ENCODE measurements around the gene CLDN24. TPM values are rescaled to one million over a fixed set of nuclear protein-coding genes. Genes with fewer than 3 reads are reported as not detected.

The CLDN24 gene
- total RNA-seq, 1 donor from 2014 or later, result not detected

DNA sequence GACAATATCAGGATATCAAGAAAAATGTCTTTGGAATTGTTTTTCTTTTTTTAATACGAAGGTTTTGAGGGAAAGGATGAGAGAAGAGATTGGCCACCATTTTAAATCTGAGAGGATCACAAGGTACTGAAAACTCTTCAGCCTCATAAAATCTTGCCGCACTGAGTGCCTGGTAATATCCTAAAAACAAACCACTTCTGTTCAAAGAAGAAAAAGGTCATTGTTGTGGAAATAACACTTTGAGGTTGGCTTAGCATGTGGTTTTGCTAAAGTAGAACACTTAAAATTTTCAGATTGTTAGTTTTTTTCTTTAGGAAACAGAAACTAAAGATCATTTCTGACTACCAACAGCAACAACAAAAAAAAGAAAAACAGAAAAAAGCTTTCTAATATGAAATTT is 1.1 kb downstream of the CLDN24 start:
- TF ChIP-seq, protein P1, sequence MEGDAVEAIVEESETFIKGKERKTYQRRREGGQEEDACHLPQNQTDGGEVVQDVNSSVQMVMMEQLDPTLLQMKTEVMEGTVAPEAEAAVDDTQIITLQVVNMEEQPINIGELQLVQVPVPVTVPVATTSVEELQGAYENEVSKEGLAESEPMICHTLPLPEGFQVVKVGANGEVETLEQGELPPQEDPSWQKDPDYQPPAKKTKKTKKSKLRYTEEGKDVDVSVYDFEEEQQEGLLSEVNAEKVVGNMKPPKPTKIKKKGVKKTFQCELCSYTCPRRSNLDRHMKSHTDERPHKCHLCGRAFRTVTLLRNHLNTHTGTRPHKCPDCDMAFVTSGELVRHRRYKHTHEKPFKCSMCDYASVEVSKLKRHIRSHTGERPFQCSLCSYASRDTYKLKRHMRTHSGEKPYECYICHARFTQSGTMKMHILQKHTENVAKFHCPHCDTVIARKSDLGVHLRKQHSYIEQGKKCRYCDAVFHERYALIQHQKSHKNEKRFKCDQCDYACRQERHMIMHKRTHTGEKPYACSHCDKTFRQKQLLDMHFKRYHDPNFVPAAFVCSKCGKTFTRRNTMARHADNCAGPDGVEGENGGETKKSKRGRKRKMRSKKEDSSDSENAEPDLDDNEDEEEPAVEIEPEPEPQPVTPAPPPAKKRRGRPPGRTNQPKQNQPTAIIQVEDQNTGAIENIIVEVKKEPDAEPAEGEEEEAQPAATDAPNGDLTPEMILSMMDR (IDR thresholded peaks at IDR 0.05), result no peak
- Histone ChIP-seq H3K9me3 (no peaks in the 10 kb centered on the region), H3K4me1 (peaks cover 4% of the 10 kb centered on the region), H3K4me3 (no peak overlapping the region), H3K27me3 (ENCODE audit: low read depth) (no peaks in the 10 kb centered on the region), H3K27ac (no peak overlapping the region), H3K36me3 (peaks cover 7% of the 10 kb centered on the region)
- DNase-seq, result no peak
- no peak for ATAC-seq
- intact Hi-C loops (cut with DNase I), result no loop called here

GRCh38 chr4:183320211-183321059 is 1.8 kb downstream of the CLDN24 start, which contains the start of gene CLDN22:
Gene CLDN22, minus strand, starts transcription at chr4:183320276. Its CDS starts 58 bp downstream, at chr4:183320218.
- Histone ChIP-seq H3K9me3 (no peaks in the 10 kb centered on the region), H3K36me3 (peaks cover 11% of the 10 kb centered on the region), H3K4me1 (peaks cover 4% of the 10 kb centered on the region), H3K4me3 (no peak within 1 kb of the TSS), H3K27me3 (ENCODE audit: low read depth) (no peaks in the 10 kb centered on the region), H3K27ac (no peak within 1 kb of the TSS)
- TF ChIP-seq, protein P1 (IDR thresholded peaks at IDR 0.05), result no peak
- DNase-seq (no peak), ATAC-seq (no peak)
- intact Hi-C loops (cut with DNase I), result no loop called here

DNA sequence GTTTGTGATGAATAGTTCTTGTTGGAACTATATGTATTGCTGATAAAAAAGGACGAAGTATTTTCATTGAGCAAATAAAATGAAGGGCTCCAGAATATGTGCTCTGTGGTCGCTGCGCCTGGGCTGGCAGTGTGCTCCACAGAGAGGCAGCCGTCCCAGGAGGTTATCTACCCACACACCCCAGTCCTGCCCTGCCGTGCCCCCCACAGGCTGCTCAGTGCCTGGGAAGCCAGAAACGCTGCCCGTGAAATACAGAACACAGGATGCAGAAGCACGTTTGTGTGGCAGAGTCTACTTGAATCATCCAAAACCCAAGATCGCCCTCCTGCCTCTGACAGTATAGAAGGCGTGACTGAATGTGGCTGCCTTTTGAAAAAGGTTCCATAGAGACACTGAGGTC is 3.6 kb downstream of the CLDN24 start:
- Histone ChIP-seq H3K4me3 (no peak overlapping the region), H3K27me3 (ENCODE audit: low read depth) (no peaks in the 10 kb centered on the region), H3K36me3 (peaks cover 26% of the 10 kb centered on the region), H3K9me3 (no peaks in the 10 kb centered on the region), H3K4me1 (peaks cover 4% of the 10 kb centered on the region), H3K27ac (no peak overlapping the region)
- no peak for DNase-seq
- TF ChIP-seq, protein P1 (IDR thresholded peaks at IDR 0.05), result no peak
- ATAC-seq, result no peak
- intact Hi-C loops (cut with DNase I), result no loop called here

GRCh38 chr4:183314806-183315205 is 7.4 kb downstream of the CLDN24 start:
- Histone ChIP-seq H3K9me3 (no peaks in the 10 kb centered on the region), H3K27me3 (ENCODE audit: low read depth) (no peaks in the 10 kb centered on the region), H3K4me1 (no peaks in the 10 kb centered on the region), H3K4me3 (no peak overlapping the region), H3K27ac (no peak overlapping the region), H3K36me3 (peaks cover 44% of the 10 kb centered on the region)
- intact Hi-C loops (cut with DNase I), result no loop called here
- ATAC-seq (no peak), DNase-seq (no peak)
- TF ChIP-seq, protein P1 (IDR thresholded peaks at IDR 0.05), result no peak

DNA sequence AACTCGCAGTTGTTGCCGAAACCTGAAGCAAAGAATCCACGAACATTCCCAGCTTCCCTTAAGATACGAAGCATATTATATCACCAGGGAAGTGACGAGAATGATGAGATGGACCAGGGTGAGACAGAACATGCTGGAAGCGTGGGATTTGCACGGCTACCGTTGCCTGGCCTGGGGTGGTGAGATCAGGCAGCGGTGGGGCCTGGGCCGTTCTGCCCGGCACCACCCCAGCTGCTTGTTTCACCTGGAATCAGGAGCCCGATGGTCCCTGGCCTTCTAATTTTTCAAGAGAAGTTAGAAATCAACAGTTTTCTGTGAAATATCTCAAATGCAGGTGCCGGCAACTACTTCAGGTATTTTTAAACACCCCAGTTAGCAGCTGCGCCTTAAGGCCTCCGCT is 7.9 kb downstream of the CLDN24 start:
- no peak for ATAC-seq
- H3K36me3 ChIP-seq, result peaks cover 42% of the 10 kb centered on the region
- H3K4me1 ChIP-seq, result no peaks in the 10 kb centered on the region
- no peaks in the 10 kb centered on the region for H3K9me3 ChIP-seq
- H3K4me3 ChIP-seq, result no peak overlapping the region
- H3K27ac ChIP-seq, result no peak overlapping the region
- DNase-seq, result no peak
- H3K27me3 ChIP-seq (ENCODE audit: low read depth), result no peaks in the 10 kb centered on the region
- intact Hi-C loops (cut with DNase I), result no loop called here
- TF ChIP-seq, protein P1 (IDR thresholded peaks at IDR 0.05), result no peak

All from lower lobe of right lung (tissue), 2 donors.